ENCODE data around the gene APBB1IP. TPM values are rescaled to one million over a fixed set of nuclear protein-coding genes. Genes with fewer than 3 reads are reported as not detected.
"Not testable (repeated sequence)": the region's sequence is repeated elsewhere in the genome, so short reads cannot be mapped to it uniquely, and the experiment has no call there.

Gene APBB1IP
- total and polyA plus RNA-seq, 2 donors (not counting 3 experiments of a cell fraction or from before 2014, with no cell fraction given), result not detected

DNA sequence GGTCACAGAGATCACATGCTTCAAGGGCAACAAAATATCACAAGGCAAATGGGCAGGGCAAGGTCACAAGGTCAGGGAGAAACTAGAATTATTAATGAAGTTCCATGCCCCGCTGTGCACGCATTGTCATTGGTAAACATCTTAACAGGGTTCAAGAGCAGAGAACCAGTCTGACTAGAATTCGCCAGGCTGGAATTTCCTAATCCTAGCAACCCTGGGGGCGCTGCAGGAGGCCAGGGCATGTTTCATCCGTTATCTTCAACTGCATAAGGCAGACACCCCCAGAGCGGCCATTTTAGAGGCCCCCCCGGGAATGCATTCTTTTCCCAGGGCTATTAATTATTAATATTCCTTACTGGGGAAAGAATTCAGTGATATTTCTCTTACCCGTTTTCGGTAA is 54.6 kb downstream of the APBB1IP start:
- H3K4me1 ChIP-seq (ENCODE audit: control insufficient read depth, extremely low read depth, insufficient read depth, low read length); H3K79me2 ChIP-seq (ENCODE audit: control insufficient read depth, insufficient read depth, low read length); intact Hi-C loops (cut with micrococcal nuclease); H3K4me3 ChIP-seq (replicated peaks in 1 of 3; ENCODE audit: insufficient read depth in 1 of 3, low read depth in 1 of 3, low read length in 3 of 3); H4K20me1 ChIP-seq (replicated peaks; ENCODE audit: control insufficient read depth, extremely low read depth, insufficient read depth, low read length); H3K4me2 ChIP-seq (ENCODE audit: insufficient read depth, low read length); BruUV-seq (replicated peaks); H2AFZ ChIP-seq (ENCODE audit: low read depth, low read length); POLR2A ChIA-PET; H3K27me3 ChIP-seq (ENCODE audit: control insufficient read depth in 2 of 2, insufficient read depth in 2 of 2, low read length in 2 of 2); dilution Hi-C loops (cut with MboI; ENCODE audit: extremely low pct_ligation_motif_present, low sequenced_read_pairs); FAIRE-seq; H3K9me3 ChIP-seq (replicated peaks; ENCODE audit: control insufficient read depth, insufficient read depth, low read length); CTCF ChIA-PET; H3K9me1 ChIP-seq (replicated peaks; ENCODE audit: control insufficient read depth, extremely low read depth, insufficient read depth, low read length); DNase-seq (ENCODE audit: low read depth, low spot score); H3K9ac ChIP-seq (replicated peaks; ENCODE audit: extremely low read depth, insufficient read depth, low read length); H3K36me3 ChIP-seq (ENCODE audit: control insufficient read depth in 2 of 2, extremely low read depth in 1 of 2, insufficient read depth in 2 of 2, low read length in 2 of 2); H3K27ac ChIP-seq (ENCODE audit: insufficient read depth, low read depth, low read length): not testable (repeated sequence)

DNA sequence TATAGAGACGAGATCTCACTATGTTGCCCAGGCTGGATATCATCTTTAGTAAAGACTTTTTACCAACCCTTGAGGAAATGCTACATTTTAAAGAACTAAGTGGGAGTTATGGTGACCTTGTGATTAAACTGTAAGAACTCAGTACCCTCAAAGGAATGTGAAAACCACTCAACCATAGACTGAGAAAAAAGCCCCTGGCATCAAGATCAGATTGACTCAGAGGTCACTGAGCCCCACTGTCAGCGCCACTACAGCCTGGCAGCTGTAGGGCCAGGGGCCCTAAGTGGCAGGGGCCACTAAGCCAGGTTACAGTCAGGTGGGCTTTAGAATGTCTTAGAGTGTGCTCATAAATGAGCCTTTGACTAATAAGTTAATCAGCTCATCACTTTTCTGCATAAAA is 55.9 kb downstream of the APBB1IP start:
- ChIA-PET POLR2A (no interaction called here), CTCF (no interaction called here)
- intact Hi-C loops (cut with micrococcal nuclease) (no loop called here), dilution Hi-C loops (cut with MboI; ENCODE audit: extremely low pct_ligation_motif_present, low sequenced_read_pairs) (no loop called here)
- Histone ChIP-seq H3K36me3 (ENCODE audit: control insufficient read depth in 2 of 2, extremely low read depth in 1 of 2, insufficient read depth in 2 of 2, low read length in 2 of 2) (no peaks in the 10 kb centered on the region), H3K4me1 (ENCODE audit: control insufficient read depth, extremely low read depth, insufficient read depth, low read length) (no peaks in the 10 kb centered on the region), H3K9ac (replicated peaks; ENCODE audit: extremely low read depth, insufficient read depth, low read length) (no peak overlapping the region), H2AFZ (ENCODE audit: low read depth, low read length) (no peak overlapping the region), H3K27ac (ENCODE audit: insufficient read depth, low read depth, low read length) (no peak overlapping the region), H3K4me3 (replicated peaks in 1 of 3; ENCODE audit: insufficient read depth in 1 of 3, low read depth in 1 of 3, low read length in 3 of 3) (no peak overlapping the region), H4K20me1 (replicated peaks; ENCODE audit: control insufficient read depth, extremely low read depth, insufficient read depth, low read length) (no peaks in the 10 kb centered on the region), H3K27me3 (ENCODE audit: control insufficient read depth in 2 of 2, insufficient read depth in 2 of 2, low read length in 2 of 2) (no peaks in the 10 kb centered on the region), H3K79me2 (ENCODE audit: control insufficient read depth, insufficient read depth, low read length) (no peaks in the 10 kb centered on the region), H3K4me2 (ENCODE audit: insufficient read depth, low read length) (no peak overlapping the region), H3K9me3 (replicated peaks; ENCODE audit: control insufficient read depth, insufficient read depth, low read length) (no peaks in the 10 kb centered on the region), H3K9me1 (replicated peaks; ENCODE audit: control insufficient read depth, extremely low read depth, insufficient read depth, low read length) (no peaks in the 10 kb centered on the region)
- FAIRE-seq (no peak), DNase-seq (ENCODE audit: low read depth, low spot score) (no peak)
- no TSS peak for BruUV-seq (replicated peaks)
- TF ChIP-seq JUN (IDR thresholded peaks at IDR 0.05; ENCODE audit: borderline replicate concordance, insufficient read depth, insufficient read length, low read depth) (no peak), MYC (IDR thresholded peaks at IDR 0.05; ENCODE audit: low read depth, low read length) (no peak), EZH2 (IDR thresholded peaks at IDR 0.05; ENCODE audit: borderline replicate concordance, low read depth, low read length, severe bottlenecking) (no peak), POLR2A (IDR thresholded peaks at IDR 0.05; ENCODE audit: low read depth, low read length) (no peak), POLR2AphosphoS5 (IDR thresholded peaks at IDR 0.05; ENCODE audit: insufficient read depth, low read depth, low read length) (no peak), GATA2 (IDR thresholded peaks at IDR 0.05; ENCODE audit: insufficient read depth, insufficient read length, low read depth, low read length) (no peak), FOS (IDR thresholded peaks at IDR 0.05; ENCODE audit: borderline replicate concordance, insufficient read depth, low read length) (no peak)
- TF ChIP-seq, protein P1, sequence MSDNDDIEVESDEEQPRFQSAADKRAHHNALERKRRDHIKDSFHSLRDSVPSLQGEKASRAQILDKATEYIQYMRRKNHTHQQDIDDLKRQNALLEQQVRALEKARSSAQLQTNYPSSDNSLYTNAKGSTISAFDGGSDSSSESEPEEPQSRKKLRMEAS (IDR thresholded peaks at IDR 0.05; ENCODE audit: insufficient read depth, insufficient read length), result no peak
- TF ChIP-seq, protein P2, sequence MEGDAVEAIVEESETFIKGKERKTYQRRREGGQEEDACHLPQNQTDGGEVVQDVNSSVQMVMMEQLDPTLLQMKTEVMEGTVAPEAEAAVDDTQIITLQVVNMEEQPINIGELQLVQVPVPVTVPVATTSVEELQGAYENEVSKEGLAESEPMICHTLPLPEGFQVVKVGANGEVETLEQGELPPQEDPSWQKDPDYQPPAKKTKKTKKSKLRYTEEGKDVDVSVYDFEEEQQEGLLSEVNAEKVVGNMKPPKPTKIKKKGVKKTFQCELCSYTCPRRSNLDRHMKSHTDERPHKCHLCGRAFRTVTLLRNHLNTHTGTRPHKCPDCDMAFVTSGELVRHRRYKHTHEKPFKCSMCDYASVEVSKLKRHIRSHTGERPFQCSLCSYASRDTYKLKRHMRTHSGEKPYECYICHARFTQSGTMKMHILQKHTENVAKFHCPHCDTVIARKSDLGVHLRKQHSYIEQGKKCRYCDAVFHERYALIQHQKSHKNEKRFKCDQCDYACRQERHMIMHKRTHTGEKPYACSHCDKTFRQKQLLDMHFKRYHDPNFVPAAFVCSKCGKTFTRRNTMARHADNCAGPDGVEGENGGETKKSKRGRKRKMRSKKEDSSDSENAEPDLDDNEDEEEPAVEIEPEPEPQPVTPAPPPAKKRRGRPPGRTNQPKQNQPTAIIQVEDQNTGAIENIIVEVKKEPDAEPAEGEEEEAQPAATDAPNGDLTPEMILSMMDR (IDR thresholded peaks at IDR 0.05; ENCODE audit: extremely low read depth in 1 of 2, insufficient read depth in 1 of 2, low read depth in 1 of 2, low read length in 2 of 2), result no peak
